CD8-positive, alpha-beta memory T cell (primary cell): ENCODE measurements around the gene TNFAIP8L3. TPM values are rescaled to one million over a fixed set of nuclear protein-coding genes. Genes with fewer than 3 reads are reported as not detected.
"Not testable (repeated sequence)": the region's sequence is repeated elsewhere in the genome, so short reads cannot be mapped to it uniquely, and the experiment has no call there.

Experiments used
- CTCF ChIA-PET: fragments of 350-600 bp; sonication (Branson Sonifier 250); formaldehyde crosslinking; loops from one replicate; lab custom pipeline; 2021; ENCODE audit warnings: antibody characterized with exemption; lab: Charles Lee
- POLR2A ChIA-PET: fragments of 350-600 bp; sonication (Branson Sonifier 250); formaldehyde crosslinking; loops from one replicate; lab custom pipeline; 2021; ENCODE audit warnings: antibody characterized with exemption; lab: Charles Lee
- DNase-seq, 5 donors: peaks; one replicate each; pipeline versions ENCODE4 v3.0.0 to v3.0.0-alpha.2; 2020 to 2022; ENCODE audit warnings: mixed read lengths in 1 of 5
- H3K27ac ChIP-seq: one replicate; pipeline ENCODE4 v1.7.0; 2013; ENCODE audit warnings: low read depth, mild to moderate bottlenecking, low read length, moderate library complexity
- H3K27me3 ChIP-seq: 2 replicates; pipeline ENCODE4 v1.7.0; 2013; ENCODE audit warnings: low read length, mild to moderate bottlenecking; ENCODE audit not compliant: insufficient read depth, poor library complexity, severe bottlenecking
- H3K36me3 ChIP-seq: 2 replicates; pipeline ENCODE4 v1.7.0; 2013; ENCODE audit warnings: mild to moderate bottlenecking, low read length, moderate library complexity; ENCODE audit not compliant: insufficient read depth
- H3K4me1 ChIP-seq: 2 replicates; pipeline ENCODE4 v1.7.0; 2013; ENCODE audit warnings: mild to moderate bottlenecking, low read length, moderate library complexity; ENCODE audit not compliant: insufficient read depth
- H3K4me3 ChIP-seq: 2 replicates; pipeline ENCODE4 v1.7.0; 2013; ENCODE audit warnings: mild to moderate bottlenecking, low read length
- H3K9me3 ChIP-seq: 2 replicates; pipeline ENCODE4 v1.7.0; 2013; ENCODE audit warnings: mild to moderate bottlenecking, low read length
- H3K27ac Mint-ChIP-seq, 8 donors: one replicate each; pipeline ENCODE4 v1.8.0; 2020 to 2021; ENCODE audit warnings: mixed read lengths in 8 of 8, mild to moderate bottlenecking in 6 of 8, inconsistent platforms in 3 of 8, moderate library complexity in 3 of 8
- H3K27me3 Mint-ChIP-seq, 2 donors: one replicate each; pipeline ENCODE4 v1.8.0; 2020 to 2021; ENCODE audit warnings: mixed read lengths in 2 of 2, mild to moderate bottlenecking in 1 of 2, moderate library complexity in 1 of 2
- H3K36me3 Mint-ChIP-seq, 3 donors: one replicate each; pipeline ENCODE4 v1.8.0; 2020 to 2021; ENCODE audit warnings: mixed read lengths in 3 of 3, inconsistent platforms in 1 of 3, mild to moderate bottlenecking in 1 of 3
- H3K4me1 Mint-ChIP-seq, 3 donors: one replicate each; pipeline ENCODE4 v1.8.0; 2020 to 2021; ENCODE audit warnings: mixed read lengths in 3 of 3, inconsistent platforms in 1 of 3, mild to moderate bottlenecking in 1 of 3
- H3K4me3 Mint-ChIP-seq, 7 donors: one replicate each; pipeline ENCODE4 v1.8.0; 2020 to 2021; ENCODE audit warnings: mixed read lengths in 7 of 7, mild to moderate bottlenecking in 6 of 7, moderate library complexity in 4 of 7, inconsistent platforms in 2 of 7
- H3K9me3 Mint-ChIP-seq, 5 donors: one replicate each; pipeline ENCODE4 v1.8.0; 2020 to 2022; ENCODE audit warnings: mixed read lengths in 5 of 5, mild to moderate bottlenecking in 3 of 5, moderate library complexity in 2 of 5, inconsistent platforms in 1 of 5
- polyA plus RNA-seq: library from polyadenylated mRNA; unstranded; fragments of 300-500 nt; fragmentation: Illumina TruSeq; gene quantifications from one replicate; pipeline ENCODE4 v1.2.3, GENCODE V29; 2021
- total RNA-seq, 2 experiments: library from RNA; stranded (reverse); gene quantifications; one replicate each; pipeline ENCODE4 v1.2.3, GENCODE V29; 2021

TNFAIP8L3 gene
- total and polyA plus RNA-seq, 3 experiments from 2014 or later = 1.7 to 2.1 TPM; not detected in 1

DNA sequence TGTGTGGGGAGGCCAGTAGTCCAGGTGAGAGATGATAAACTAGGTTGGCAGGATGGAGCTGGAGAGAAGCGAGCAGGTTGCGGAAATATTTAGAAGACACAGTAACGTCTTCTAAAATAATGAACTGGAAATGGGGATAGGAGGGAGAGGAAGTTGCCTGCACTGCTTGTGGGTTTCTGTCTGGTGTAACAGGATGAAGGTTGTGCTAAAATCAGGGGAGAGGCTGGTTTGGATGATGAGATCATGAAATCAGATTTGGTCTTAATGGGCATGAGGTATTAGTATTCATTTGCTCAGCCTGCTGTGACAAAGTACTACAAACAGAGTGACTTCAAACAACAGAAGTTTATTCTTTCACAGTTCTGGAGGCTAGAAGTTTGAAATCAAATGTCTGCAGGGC is 32.1 kb upstream of the TNFAIP8L3 start:
- POLR2A ChIA-PET = no interaction called here
- CTCF ChIA-PET = no interaction called here
- no peak overlapping the region for H3K27ac ChIP-seq
- no peaks in the 10 kb centered on the region for H3K4me1 ChIP-seq
- Mint-ChIP-seq H3K4me3 (no peak overlapping the region), H3K4me1 (no peaks in the 10 kb centered on the region), H3K9me3 (peaks cover 0 to 7% (median 3%) of the 10 kb centered on the region in 5 donors), H3K27ac (no peak overlapping the region), H3K36me3 (no peaks in the 10 kb centered on the region), H3K27me3 (peaks cover 8 to 28% of the 10 kb centered on the region in 2 donors)
- H3K4me3 ChIP-seq = no peak overlapping the region
- H3K9me3 ChIP-seq = no peaks in the 10 kb centered on the region
- DNase-seq = no peak
- H3K27me3 ChIP-seq = no peaks in the 10 kb centered on the region
- no peaks in the 10 kb centered on the region for H3K36me3 ChIP-seq

- H3K4me3 ChIP-seq, H3K4me1 ChIP-seq, H3K36me3 Mint-ChIP-seq, CTCF ChIA-PET, DNase-seq, H3K9me3 ChIP-seq, H3K4me3 Mint-ChIP-seq, H3K27ac Mint-ChIP-seq, H3K36me3 ChIP-seq, H3K4me1 Mint-ChIP-seq, H3K27ac ChIP-seq, H3K27me3 ChIP-seq, POLR2A ChIA-PET: not testable (repeated sequence)
- Mint-ChIP-seq H3K9me3 (peaks cover 0 to 16% (median 7%) of the 10 kb centered on the region in 5 donors), H3K27me3 (peaks cover 7 to 36% of the 10 kb centered on the region in 2 donors)
Observed at GRCh38 chr15:51123002-51123401, 28.3 kb upstream of the TNFAIP8L3 start.

GRCh38 chr15:51121631-51122225 is 27.0 kb upstream of the TNFAIP8L3 start:
- ChIA-PET POLR2A (no interaction called here), CTCF (no interaction called here)
- Mint-ChIP-seq H3K9me3 (peaks cover 0 to 16% (median 7%) of the 10 kb centered on the region in 5 donors), H3K4me3 (no peak overlapping the region), H3K4me1 (no peaks in the 10 kb centered on the region), H3K27me3 (peaks cover 12 to 37% of the 10 kb centered on the region in 2 donors), H3K27ac (no peak overlapping the region), H3K36me3 (no peaks in the 10 kb centered on the region)
- Histone ChIP-seq H3K4me1 (no peaks in the 10 kb centered on the region), H3K27me3 (no peaks in the 10 kb centered on the region), H3K4me3 (no peak overlapping the region), H3K27ac (no peak overlapping the region), H3K9me3 (no peaks in the 10 kb centered on the region), H3K36me3 (no peaks in the 10 kb centered on the region)
- no peak for DNase-seq

- Mint-ChIP-seq H3K27me3 (peaks cover 9 to 31% of the 10 kb centered on the region in 2 donors), H3K27ac (no peak overlapping the region), H3K4me1 (no peaks in the 10 kb centered on the region), H3K9me3 (peaks cover 0 to 16% (median 7%) of the 10 kb centered on the region in 5 donors), H3K4me3 (no peak overlapping the region), H3K36me3 (no peaks in the 10 kb centered on the region)
- H3K4me3 ChIP-seq = no peak overlapping the region
- no peaks in the 10 kb centered on the region for H3K27me3 ChIP-seq
- no peaks in the 10 kb centered on the region for H3K4me1 ChIP-seq
- ChIA-PET POLR2A (no interaction called here), CTCF (no interaction called here)
- H3K36me3 ChIP-seq = no peaks in the 10 kb centered on the region
- no peaks in the 10 kb centered on the region for H3K9me3 ChIP-seq
- H3K27ac ChIP-seq = no peak overlapping the region
- DNase-seq = no peak
Observed at GRCh38 chr15:51121118-51121517, 26.4 kb upstream of the TNFAIP8L3 start.

DNA sequence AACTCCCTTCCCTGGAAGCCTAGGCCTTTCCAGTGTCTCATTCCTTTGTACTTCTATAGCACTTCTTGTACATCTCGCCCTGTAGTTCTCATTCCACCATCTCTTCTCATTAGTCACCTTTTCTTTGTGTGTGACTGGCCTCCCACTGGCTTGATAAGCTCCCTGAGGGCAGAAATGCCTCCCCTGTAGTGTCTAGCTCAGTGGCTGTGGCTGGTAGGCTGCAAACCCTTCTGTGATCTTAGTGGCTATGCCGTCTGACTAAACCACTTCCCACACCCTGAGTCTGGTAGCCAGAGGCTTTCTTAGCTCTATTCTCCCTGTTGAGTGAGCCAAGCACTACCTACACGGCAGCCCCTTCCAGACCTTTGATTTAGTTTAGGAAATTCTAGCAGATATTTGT is 24.4 kb upstream of the TNFAIP8L3 start:
- no peaks in the 10 kb centered on the region for H3K9me3 ChIP-seq
- ChIA-PET CTCF (no interaction called here), POLR2A (no interaction called here)
- no peaks in the 10 kb centered on the region for H3K36me3 ChIP-seq
- no peaks in the 10 kb centered on the region for H3K4me1 ChIP-seq
- Mint-ChIP-seq H3K4me3 (no peak overlapping the region), H3K27ac (no peak overlapping the region), H3K9me3 (peaks cover 0 to 16% (median 6%) of the 10 kb centered on the region in 5 donors), H3K4me1 (no peaks in the 10 kb centered on the region), H3K27me3 (peaks cover 9 to 31% of the 10 kb centered on the region in 2 donors), H3K36me3 (no peaks in the 10 kb centered on the region)
- no peak overlapping the region for H3K27ac ChIP-seq
- DNase-seq = no peak
- H3K27me3 ChIP-seq = no peaks in the 10 kb centered on the region
- no peak overlapping the region for H3K4me3 ChIP-seq

DNA sequence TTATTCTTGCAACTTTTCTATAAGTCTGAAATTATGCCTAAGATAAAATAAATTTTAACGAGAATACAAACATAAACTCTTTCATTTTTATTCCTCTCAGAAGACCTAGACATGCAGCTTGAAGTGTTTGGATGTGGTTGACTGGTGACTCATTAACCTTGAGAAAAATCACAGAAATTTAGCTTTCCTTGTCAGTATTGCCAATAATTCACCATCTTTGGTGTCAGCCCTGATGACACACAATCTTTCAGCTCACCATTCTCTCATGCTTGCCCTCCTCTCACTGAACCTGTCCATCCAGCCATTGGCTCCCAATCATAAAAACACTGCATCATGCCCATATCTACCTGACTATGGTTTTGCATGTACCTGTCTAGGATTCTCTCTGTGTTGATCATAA is 22.6 kb upstream of the TNFAIP8L3 start:
- Mint-ChIP-seq H3K4me3 (no peak overlapping the region), H3K4me1 (no peaks in the 10 kb centered on the region), H3K36me3 (no peaks in the 10 kb centered on the region), H3K27me3 (peaks cover 8 to 38% of the 10 kb centered on the region in 2 donors), H3K27ac (no peak overlapping the region), H3K9me3 (peaks cover 0 to 16% (median 2%) of the 10 kb centered on the region in 5 donors)
- Histone ChIP-seq H3K36me3 (no peaks in the 10 kb centered on the region), H3K9me3 (no peaks in the 10 kb centered on the region), H3K27me3 (no peaks in the 10 kb centered on the region), H3K27ac (no peak overlapping the region), H3K4me1 (no peaks in the 10 kb centered on the region), H3K4me3 (no peak overlapping the region)
- DNase-seq = no peak
- CTCF ChIA-PET = no interaction called here
- POLR2A ChIA-PET = no interaction called here

DNA sequence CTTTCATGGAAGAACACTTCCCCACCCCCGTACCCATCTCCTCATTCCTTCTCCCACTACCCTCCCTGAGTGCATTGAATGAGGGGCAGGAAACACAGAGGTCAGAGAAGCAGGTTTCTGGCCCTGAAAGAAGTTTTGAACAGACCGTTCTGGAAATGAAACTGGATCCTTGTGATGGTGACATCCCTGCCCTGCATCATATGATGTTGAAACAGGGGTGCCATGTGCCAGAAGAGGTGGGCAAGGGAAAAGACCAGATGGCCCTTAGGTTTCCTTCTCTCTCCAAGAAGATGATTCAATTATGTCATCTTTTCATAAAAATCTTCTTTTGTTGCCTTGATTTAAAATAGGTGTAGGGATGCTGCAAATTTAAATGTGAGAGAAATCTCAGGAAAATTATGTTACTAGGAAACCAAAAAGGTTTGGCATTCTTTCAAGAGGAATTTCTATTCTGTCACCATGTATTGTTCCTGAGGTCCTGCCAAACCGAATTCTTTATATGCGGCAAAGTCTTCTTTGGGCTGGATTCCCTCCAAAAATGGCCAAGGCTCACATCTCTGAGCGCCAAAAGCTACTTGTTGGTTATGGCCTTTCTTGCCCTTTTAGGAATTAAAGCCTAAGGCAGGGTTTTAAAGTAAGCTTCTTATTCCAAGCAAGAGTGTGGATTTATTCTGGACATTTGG is 19.9 kb upstream of the TNFAIP8L3 start:
- Mint-ChIP-seq H3K27me3 (peaks cover 13 to 45% of the 10 kb centered on the region in 2 donors), H3K27ac (no peak overlapping the region), H3K9me3 (peaks cover 0 to 9% (median 2%) of the 10 kb centered on the region in 5 donors), H3K4me1 (no peaks in the 10 kb centered on the region), H3K4me3 (no peak overlapping the region), H3K36me3 (no peaks in the 10 kb centered on the region)
- ChIA-PET CTCF (no interaction called here), POLR2A (no interaction called here)
- Histone ChIP-seq H3K4me1 (no peaks in the 10 kb centered on the region), H3K9me3 (no peaks in the 10 kb centered on the region), H3K36me3 (no peaks in the 10 kb centered on the region), H3K27me3 (no peaks in the 10 kb centered on the region), H3K27ac (no peak overlapping the region), H3K4me3 (no peak overlapping the region)
- DNase-seq = no peak

GRCh38 chr15:51112078-51112477 is 17.4 kb upstream of the TNFAIP8L3 start:
- ChIA-PET POLR2A (no interaction called here), CTCF (no interaction called here)
- no peak overlapping the region for H3K27ac Mint-ChIP-seq
- H3K4me1 ChIP-seq = no peaks in the 10 kb centered on the region
- DNase-seq = no peak
- H3K9me3 Mint-ChIP-seq = no peaks in the 10 kb centered on the region
- peaks cover 5 to 26% of the 10 kb centered on the region in 2 donors for H3K27me3 Mint-ChIP-seq
- H3K36me3 Mint-ChIP-seq = no peaks in the 10 kb centered on the region
- no peak overlapping the region for H3K4me3 Mint-ChIP-seq
- no peaks in the 10 kb centered on the region for H3K9me3 ChIP-seq
- no peaks in the 10 kb centered on the region for H3K36me3 ChIP-seq
- H3K4me3 ChIP-seq = no peak overlapping the region
- no peaks in the 10 kb centered on the region for H3K27me3 ChIP-seq
- H3K4me1 Mint-ChIP-seq = no peaks in the 10 kb centered on the region
- no peak overlapping the region for H3K27ac ChIP-seq
